ENCODE data around the gene FANCD2.

FANCD2 gene

DNA sequence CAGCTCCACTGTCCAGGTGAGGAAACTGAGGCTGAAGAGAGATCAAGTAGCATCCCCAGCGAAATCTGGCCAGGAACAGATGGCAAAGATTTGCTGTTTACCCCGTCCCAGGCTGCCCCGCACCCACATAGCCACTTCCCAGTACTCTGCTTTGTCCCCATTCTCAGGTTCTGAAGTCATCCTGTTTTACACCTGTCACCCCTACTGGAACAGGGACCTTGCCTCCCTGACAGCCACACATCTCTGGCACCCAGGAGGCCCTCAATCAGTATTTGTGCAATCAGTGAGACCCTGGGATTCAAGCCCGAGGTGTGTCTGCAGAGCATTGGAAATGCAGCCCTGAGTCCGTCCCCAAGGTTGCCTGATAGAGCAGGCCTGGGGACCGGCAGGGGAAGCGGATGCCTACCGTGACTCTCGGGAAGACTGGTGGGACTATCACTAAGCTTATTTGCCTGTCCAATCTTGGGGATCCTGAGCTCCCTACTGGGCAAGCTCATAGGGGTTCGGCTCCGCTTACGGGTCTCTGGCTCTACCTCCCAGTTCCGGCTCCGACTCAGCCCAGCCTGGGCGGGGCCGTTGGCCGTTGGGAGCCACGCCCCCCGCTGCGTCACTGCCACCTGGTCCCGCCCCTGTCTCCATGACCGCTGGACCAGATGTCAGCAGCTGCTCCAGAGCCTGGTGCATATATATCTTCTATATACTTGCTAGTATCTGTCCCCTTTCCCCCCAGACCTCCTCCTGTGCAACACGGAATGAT, 17.5 kb upstream of the FANCD2 start (continued):
- TF ChIP-seq MEIS1 (CRISPR knock-in tag; IDR thresholded peaks at IDR 0.05; ENCODE audit: borderline replicate concordance): no peak
- no peak for TF ChIP-seq ZNF664 (tag by site-specific recombination; IDR thresholded peaks at IDR 0.05)
- peak; percentile 83 for TF ChIP-seq ZBTB20 (tag by site-specific recombination; IDR thresholded peaks at IDR 0.05)
- no peak for TF ChIP-seq ZNF426 (tag by site-specific recombination; IDR thresholded peaks at IDR 0.05)
- no peak for TF ChIP-seq ZNF624 (tag by site-specific recombination; IDR thresholded peaks at IDR 0.05)
- no peak for TF ChIP-seq WT1 (tag by site-specific recombination; IDR thresholded peaks at IDR 0.05)
- TF ChIP-seq ZSCAN16 (tag by site-specific recombination; IDR thresholded peaks at IDR 0.05): no peak
- no peak for TF ChIP-seq ZNF302 (tag by site-specific recombination; IDR thresholded peaks at IDR 0.05; ENCODE audit: low read depth)
- TF ChIP-seq ZNF239 (tag by site-specific recombination; IDR thresholded peaks at IDR 0.05): no peak
- no peak for TF ChIP-seq TSHZ1 (tag by site-specific recombination; IDR thresholded peaks at IDR 0.05; ENCODE audit: borderline replicate concordance)
- no peak for TF ChIP-seq ZNF132 (tag by site-specific recombination; IDR thresholded peaks at IDR 0.05; ENCODE audit: borderline replicate concordance)
- no peak for TF ChIP-seq ZFP37 (tag by site-specific recombination; IDR thresholded peaks at IDR 0.05)
- TF ChIP-seq, protein P1, sequence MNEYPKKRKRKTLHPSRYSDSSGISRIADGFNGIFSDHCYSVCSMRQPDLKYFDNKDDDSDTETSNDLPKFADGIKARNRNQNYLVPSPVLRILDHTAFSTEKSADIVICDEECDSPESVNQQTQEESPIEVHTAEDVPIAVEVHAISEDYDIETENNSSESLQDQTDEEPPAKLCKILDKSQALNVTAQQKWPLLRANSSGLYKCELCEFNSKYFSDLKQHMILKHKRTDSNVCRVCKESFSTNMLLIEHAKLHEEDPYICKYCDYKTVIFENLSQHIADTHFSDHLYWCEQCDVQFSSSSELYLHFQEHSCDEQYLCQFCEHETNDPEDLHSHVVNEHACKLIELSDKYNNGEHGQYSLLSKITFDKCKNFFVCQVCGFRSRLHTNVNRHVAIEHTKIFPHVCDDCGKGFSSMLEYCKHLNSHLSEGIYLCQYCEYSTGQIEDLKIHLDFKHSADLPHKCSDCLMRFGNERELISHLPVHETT (tag by site-specific recombination; IDR thresholded peaks at IDR 0.05): no peak
- TF ChIP-seq ZNF248 (tag by site-specific recombination; IDR thresholded peaks at IDR 0.05): no peak
- no peak for TF ChIP-seq ZNF621 (tag by site-specific recombination; IDR thresholded peaks at IDR 0.05)
- TF ChIP-seq ZFHX2 (tag by site-specific recombination; conservative IDR thresholded peaks at IDR 0.05): no peak
- TF ChIP-seq ZNF23 (tag by site-specific recombination; IDR thresholded peaks at IDR 0.05; ENCODE audit: borderline replicate concordance): no peak
- no peak for TF ChIP-seq ZNF398 (tag by site-specific recombination; IDR thresholded peaks at IDR 0.05)
- 0 out of 2 replicates have a peak, but pooled peaks have one; percentile 20 for TF ChIP-seq GFI1B (tag by site-specific recombination; IDR thresholded peaks at IDR 0.05)
- TF ChIP-seq ZXDB (tag by site-specific recombination; IDR thresholded peaks at IDR 0.05): no peak
- TF ChIP-seq ZNF112 (tag by site-specific recombination; IDR thresholded peaks at IDR 0.05): no peak
- TF ChIP-seq GLI4 (tag by site-specific recombination; IDR thresholded peaks at IDR 0.05): no peak
- TF ChIP-seq ZNF18 (tag by site-specific recombination; IDR thresholded peaks at IDR 0.05): no peak
- TF ChIP-seq, protein P2, sequence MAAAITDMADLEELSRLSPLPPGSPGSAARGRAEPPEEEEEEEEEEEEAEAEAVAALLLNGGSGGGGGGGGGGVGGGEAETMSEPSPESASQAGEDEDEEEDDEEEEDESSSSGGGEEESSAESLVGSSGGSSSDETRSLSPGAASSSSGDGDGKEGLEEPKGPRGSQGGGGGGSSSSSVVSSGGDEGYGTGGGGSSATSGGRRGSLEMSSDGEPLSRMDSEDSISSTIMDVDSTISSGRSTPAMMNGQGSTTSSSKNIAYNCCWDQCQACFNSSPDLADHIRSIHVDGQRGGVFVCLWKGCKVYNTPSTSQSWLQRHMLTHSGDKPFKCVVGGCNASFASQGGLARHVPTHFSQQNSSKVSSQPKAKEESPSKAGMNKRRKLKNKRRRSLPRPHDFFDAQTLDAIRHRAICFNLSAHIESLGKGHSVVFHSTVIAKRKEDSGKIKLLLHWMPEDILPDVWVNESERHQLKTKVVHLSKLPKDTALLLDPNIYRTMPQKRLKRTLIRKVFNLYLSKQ (tag by site-specific recombination; IDR thresholded peaks at IDR 0.05; ENCODE audit: borderline replicate concordance): no peak
- no peak for TF ChIP-seq ZNF654 (tag by site-specific recombination; IDR thresholded peaks at IDR 0.05; ENCODE audit: low read depth)
- TF ChIP-seq YY1 (tag by site-specific recombination; IDR thresholded peaks at IDR 0.05): no peak
- peak; percentile 75 for TF ChIP-seq SP3 (tag by site-specific recombination; IDR thresholded peaks at IDR 0.05)
- no peak for TF ChIP-seq HIC1 (tag by site-specific recombination; IDR thresholded peaks at IDR 0.05)
